ENCODE measurements around the gene SYNGR2.

SYNGR2 gene

DNA sequence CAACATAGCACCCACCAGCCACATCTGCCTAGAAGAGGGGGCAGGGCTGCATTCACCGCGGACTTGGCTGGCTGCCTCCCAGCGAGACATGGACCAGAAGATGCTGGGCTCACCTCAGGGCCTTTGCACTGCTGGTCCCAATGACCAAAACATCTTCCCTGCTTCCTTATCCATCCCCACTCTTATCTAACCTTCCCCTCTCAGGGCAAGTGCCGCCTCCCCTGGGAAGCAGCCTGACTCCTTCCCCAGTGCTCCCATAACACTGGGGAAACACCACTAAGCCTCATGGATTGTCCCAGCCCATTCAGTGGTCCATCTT, 45.5 kb upstream of the SYNGR2 start:
- no peak for DNase-seq (ENCODE audit: low read depth in 2 of 2)
- no peak for TF ChIP-seq CTCF (IDR thresholded peaks at IDR 0.05; ENCODE audit: low read depth, low read length)
- H3K4me3 ChIP-seq (replicated peaks in 1 of 2; ENCODE audit: low read depth in 2 of 2, low read length in 2 of 2): no peak overlapping the region

DNA sequence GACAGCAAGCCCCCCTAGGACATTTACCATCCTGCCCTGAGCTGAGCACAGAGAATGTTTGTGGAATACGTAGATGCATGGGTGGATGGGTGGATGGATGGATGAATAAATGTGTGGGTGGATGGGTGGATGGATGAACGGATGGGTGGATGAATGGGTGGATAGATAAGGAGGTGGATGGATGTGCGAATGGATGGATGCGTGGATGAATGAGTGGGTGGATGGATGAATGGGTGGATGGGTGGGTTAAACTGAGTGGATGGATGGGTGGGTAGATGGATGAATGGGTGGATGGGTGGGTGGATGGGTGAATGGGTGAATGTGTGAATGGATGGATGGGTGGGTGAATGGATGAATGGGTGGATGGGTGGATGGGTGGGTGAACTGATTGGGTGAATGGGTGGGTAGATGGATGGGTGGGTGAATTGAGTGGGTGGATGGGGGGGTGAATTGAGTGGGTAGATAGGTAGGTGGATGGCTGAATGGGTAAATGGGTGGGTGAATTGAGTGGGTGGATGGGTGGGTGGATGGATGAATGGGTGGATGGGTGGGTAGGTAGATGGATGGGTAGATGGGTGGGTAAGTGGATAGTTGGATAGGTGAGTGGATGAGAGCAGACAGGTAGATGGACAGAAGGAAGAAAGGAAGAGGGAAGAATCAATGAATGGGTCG, 45.0 kb upstream of the SYNGR2 start:
- no peak for TF ChIP-seq CTCF (IDR thresholded peaks at IDR 0.05; ENCODE audit: low read depth, low read length)
- DNase-seq (ENCODE audit: low read depth in 2 of 2): no peak
- H3K4me3 ChIP-seq (replicated peaks in 1 of 2; ENCODE audit: low read depth in 2 of 2, low read length in 2 of 2): no peak overlapping the region

- no peak for TF ChIP-seq CTCF (IDR thresholded peaks at IDR 0.05; ENCODE audit: low read depth, low read length)
- DNase-seq (ENCODE audit: low read depth in 2 of 2): no peak
- H3K4me3 ChIP-seq (replicated peaks in 1 of 2; ENCODE audit: low read depth in 2 of 2, low read length in 2 of 2): no peak overlapping the region
Observed at GRCh38 chr17:78124081-78124835, 44.1 kb upstream of the SYNGR2 start.

- no peak overlapping the region for H3K4me3 ChIP-seq (replicated peaks in 1 of 2; ENCODE audit: low read depth in 2 of 2, low read length in 2 of 2)
- no peak for DNase-seq (ENCODE audit: low read depth in 2 of 2)
- no peak for TF ChIP-seq CTCF (IDR thresholded peaks at IDR 0.05; ENCODE audit: low read depth, low read length)
Observed at GRCh38 chr17:78124836-78125137, 43.6 kb upstream of the SYNGR2 start.

- no peak overlapping the region for H3K4me3 ChIP-seq (replicated peaks in 1 of 2; ENCODE audit: low read depth in 2 of 2, low read length in 2 of 2)
- no peak for TF ChIP-seq CTCF (IDR thresholded peaks at IDR 0.05; ENCODE audit: low read depth, low read length)
- DNase-seq (ENCODE audit: low read depth in 2 of 2): no peak
Observed at GRCh38 chr17:78125138-78125913, 43.1 kb upstream of the SYNGR2 start.

- TF ChIP-seq CTCF (IDR thresholded peaks at IDR 0.05; ENCODE audit: low read depth, low read length): no peak
- DNase-seq (ENCODE audit: low read depth in 2 of 2): no peak
- H3K4me3 ChIP-seq (replicated peaks in 1 of 2; ENCODE audit: low read depth in 2 of 2, low read length in 2 of 2): no peak overlapping the region
Observed at GRCh38 chr17:78125976-78126894, 42.1 kb upstream of the SYNGR2 start.
